ENCODE results near the gene RASA3. TPM values are rescaled to one million over a fixed set of nuclear protein-coding genes. Genes with fewer than 3 reads are reported as not detected.

RASA3 gene
- total RNA-seq, 1 experiment from 2014 or later, result 9.1 TPM

- H3K9me3 ChIP-seq (ENCODE audit: low read length), result no peaks in the 10 kb centered on the region
- ChIA-PET CTCF (no interaction called here), POLR2A (ENCODE audit: unreplicated experiment) (no interaction called here)
- peaks cover 15% of the 10 kb centered on the region for H3K4me1 ChIP-seq (ENCODE audit: insufficient read depth, low read length)
- H3K4me2 ChIP-seq (ENCODE audit: low read length), result no peak overlapping the region
- H3F3A ChIP-seq (ENCODE audit: low read length, unreplicated experiment), result no peaks in the 10 kb centered on the region
- ATAC-seq (no peak), DNase-seq (no peak)
- no peaks in the 10 kb centered on the region for H3K36me3 ChIP-seq (ENCODE audit: low read depth, low read length)
- peaks cover 14% of the 10 kb centered on the region; the same call in 1 of the 2 replicates for H3K79me2 ChIP-seq (ENCODE audit: low read length)
- H3K4me3 ChIP-seq (ENCODE audit: low read length), result no peak overlapping the region
- intact Hi-C loops (cut with micrococcal nuclease), result no loop called here
- no peaks in the 10 kb centered on the region for H3K27me3 ChIP-seq (ENCODE audit: low read length)
- no peak overlapping the region for H2AFZ ChIP-seq (ENCODE audit: low read length)
- no peak overlapping the region for H3K27ac ChIP-seq (ENCODE audit: low read length)
- H3K9ac ChIP-seq (ENCODE audit: low read length), result no peak overlapping the region
- no peaks in the 10 kb centered on the region for H3K9me2 ChIP-seq (replicated peaks; ENCODE audit: low read length)
- TF ChIP-seq CTCF (conservative IDR thresholded peaks at IDR 0.05; ENCODE audit: low read depth, low read length), result no peak
- no peak for TF ChIP-seq EZH2phosphoT487 (IDR thresholded peaks at IDR 0.05; ENCODE audit: borderline replicate concordance, low read length)
- TF ChIP-seq EZH2 (IDR thresholded peaks at IDR 0.05; ENCODE audit: low read length, unreplicated experiment), result no peak
- no TSS peak for BruUV-seq (replicated peaks)
- no peaks in the 10 kb centered on the region; the same call in 1 of the 2 replicates for H4K20me1 ChIP-seq (ENCODE audit: low read length)
Measured at GRCh38 chr13:114074671-114075315, 57.6 kb downstream of the RASA3 start.

- no peaks in the 10 kb centered on the region for H3K36me3 ChIP-seq (ENCODE audit: low read depth, low read length)
- no peaks in the 10 kb centered on the region for H3K9me2 ChIP-seq (replicated peaks; ENCODE audit: low read length)
- TF ChIP-seq EZH2 (IDR thresholded peaks at IDR 0.05; ENCODE audit: low read length, unreplicated experiment) (no peak), EZH2phosphoT487 (IDR thresholded peaks at IDR 0.05; ENCODE audit: borderline replicate concordance, low read length) (no peak), CTCF (conservative IDR thresholded peaks at IDR 0.05; ENCODE audit: low read depth, low read length) (no peak)
- H3K4me2 ChIP-seq (ENCODE audit: low read length), result no peak overlapping the region
- no peak for ATAC-seq
- H2AFZ ChIP-seq (ENCODE audit: low read length), result no peak overlapping the region
- ChIA-PET CTCF (no interaction called here), POLR2A (ENCODE audit: unreplicated experiment) (no interaction called here)
- no peak overlapping the region for H3K9ac ChIP-seq (ENCODE audit: low read length)
- no peak overlapping the region for H3K4me3 ChIP-seq (ENCODE audit: low read length)
- no peaks in the 10 kb centered on the region for H3K27me3 ChIP-seq (ENCODE audit: low read length)
- no peak for DNase-seq
- no peaks in the 10 kb centered on the region for H3F3A ChIP-seq (ENCODE audit: low read length, unreplicated experiment)
- no peaks in the 10 kb centered on the region; the same call in 1 of the 2 replicates for H4K20me1 ChIP-seq (ENCODE audit: low read length)
- intact Hi-C loops (cut with micrococcal nuclease), result no loop called here
- no peak overlapping the region for H3K27ac ChIP-seq (ENCODE audit: low read length)
- BruUV-seq (replicated peaks), result no TSS peak
- no peaks in the 10 kb centered on the region for H3K9me3 ChIP-seq (ENCODE audit: low read length)
- H3K79me2 ChIP-seq (ENCODE audit: low read length), result peaks cover 14% of the 10 kb centered on the region; the same call in 1 of the 2 replicates
- H3K4me1 ChIP-seq (ENCODE audit: insufficient read depth, low read length), result peaks cover 13% of the 10 kb centered on the region
Measured at GRCh38 chr13:114073881-114074612, 58.4 kb downstream of the RASA3 start.

GRCh38 chr13:114072421-114072820 lies 60.0 kb downstream of the RASA3 start:
- Histone ChIP-seq H3K27me3 (ENCODE audit: low read length) (no peaks in the 10 kb centered on the region), H3K9me2 (replicated peaks; ENCODE audit: low read length) (no peaks in the 10 kb centered on the region), H3K9ac (ENCODE audit: low read length) (no peak overlapping the region), H2AFZ (ENCODE audit: low read length) (no peak overlapping the region), H3K27ac (ENCODE audit: low read length) (no peak overlapping the region), H3F3A (ENCODE audit: low read length, unreplicated experiment) (no peaks in the 10 kb centered on the region), H3K4me3 (ENCODE audit: low read length) (no peak overlapping the region), H3K79me2 (ENCODE audit: low read length) (0 out of 2 replicates have a peak, but pooled peaks cover 8% of the 10 kb centered on the region), H3K36me3 (ENCODE audit: low read depth, low read length) (no peaks in the 10 kb centered on the region), H3K9me3 (ENCODE audit: low read length) (no peaks in the 10 kb centered on the region), H3K4me1 (ENCODE audit: insufficient read depth, low read length) (peaks cover 5% of the 10 kb centered on the region), H3K4me2 (ENCODE audit: low read length) (no peak overlapping the region), H4K20me1 (ENCODE audit: low read length) (no peaks in the 10 kb centered on the region)
- ChIA-PET POLR2A (ENCODE audit: unreplicated experiment) (no interaction called here), CTCF (no interaction called here)
- TF ChIP-seq EZH2phosphoT487 (IDR thresholded peaks at IDR 0.05; ENCODE audit: borderline replicate concordance, low read length) (no peak), EZH2 (IDR thresholded peaks at IDR 0.05; ENCODE audit: low read length, unreplicated experiment) (no peak), CTCF (conservative IDR thresholded peaks at IDR 0.05; ENCODE audit: low read depth, low read length) (no peak)
- DNase-seq (no peak), ATAC-seq (no peak)
- no TSS peak for BruUV-seq (replicated peaks)
- intact Hi-C loops (cut with micrococcal nuclease), result no loop called here
